Upper lobe of right lung (tissue), 1 donor: ENCODE data around the gene SIL1. TPM values are rescaled to one million over a fixed set of nuclear protein-coding genes. Genes with fewer than 3 reads are reported as not detected.

Experiments used
- ATAC-seq: fragments of 200-7000 bp; cut with Tn5 transposase; one replicate; pipeline ENCODE4 v1.9.1; 2020; ENCODE audit warnings: mild to moderate bottlenecking, moderate library complexity
- DNase-seq: peaks from one replicate; pipeline ENCODE4 v3.0.0-alpha.2; 2020
- H3K27ac ChIP-seq: fragments of 200-600 bp; one replicate; pipeline ENCODE4 v1.8.0; 2022
- H3K27me3 ChIP-seq: fragments of 200-600 bp; one replicate; pipeline ENCODE4 v1.8.0; 2022; ENCODE audit warnings: mild to moderate bottlenecking
- H3K36me3 ChIP-seq: fragments of 200-600 bp; one replicate; pipeline ENCODE4 v1.8.0; 2022
- H3K4me1 ChIP-seq: fragments of 200-600 bp; one replicate; pipeline ENCODE4 v1.8.0; 2022
- H3K4me3 ChIP-seq: fragments of 200-600 bp; one replicate; pipeline ENCODE4 v1.8.0; 2022; ENCODE audit warnings: mild to moderate bottlenecking
- H3K9me3 ChIP-seq: fragments of 200-600 bp; one replicate; pipeline ENCODE4 v1.8.0; 2022
- intact Hi-C: fragments of 100-400 bp; cut with DNase I; formaldehyde crosslinking; loops from one replicate; pipeline ENCODE4 v1.11.0; 2022
- total RNA-seq: library from RNA; stranded (reverse); fragmentation: NEBNext Ultra II Directional; extraction: Animal tissue kit (Norgen Biotek cat#: 25700); gene quantifications from one replicate; pipeline ENCODE4 v1.2.1, GENCODE V29; 2021
- TF ChIP-seq, protein P1 (sequence below): fragments of 200-600 bp; IDR thresholded peaks from one replicate; pipeline ENCODE4 v1.8.0; 2022; ENCODE audit warnings: antibody characterized with exemption
- donor health status: DM: no; HTN: yes; CAD: no; lungs with severe emphysema.

SIL1 gene
- total RNA-seq, 1 donor from 2014 or later, result 56.9 TPM

- TF ChIP-seq, protein P1, sequence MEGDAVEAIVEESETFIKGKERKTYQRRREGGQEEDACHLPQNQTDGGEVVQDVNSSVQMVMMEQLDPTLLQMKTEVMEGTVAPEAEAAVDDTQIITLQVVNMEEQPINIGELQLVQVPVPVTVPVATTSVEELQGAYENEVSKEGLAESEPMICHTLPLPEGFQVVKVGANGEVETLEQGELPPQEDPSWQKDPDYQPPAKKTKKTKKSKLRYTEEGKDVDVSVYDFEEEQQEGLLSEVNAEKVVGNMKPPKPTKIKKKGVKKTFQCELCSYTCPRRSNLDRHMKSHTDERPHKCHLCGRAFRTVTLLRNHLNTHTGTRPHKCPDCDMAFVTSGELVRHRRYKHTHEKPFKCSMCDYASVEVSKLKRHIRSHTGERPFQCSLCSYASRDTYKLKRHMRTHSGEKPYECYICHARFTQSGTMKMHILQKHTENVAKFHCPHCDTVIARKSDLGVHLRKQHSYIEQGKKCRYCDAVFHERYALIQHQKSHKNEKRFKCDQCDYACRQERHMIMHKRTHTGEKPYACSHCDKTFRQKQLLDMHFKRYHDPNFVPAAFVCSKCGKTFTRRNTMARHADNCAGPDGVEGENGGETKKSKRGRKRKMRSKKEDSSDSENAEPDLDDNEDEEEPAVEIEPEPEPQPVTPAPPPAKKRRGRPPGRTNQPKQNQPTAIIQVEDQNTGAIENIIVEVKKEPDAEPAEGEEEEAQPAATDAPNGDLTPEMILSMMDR, result no peak
- Histone ChIP-seq H3K27ac (no peak overlapping the region), H3K27me3 (no peaks in the 10 kb centered on the region), H3K9me3 (no peaks in the 10 kb centered on the region), H3K36me3 (no peaks in the 10 kb centered on the region), H3K4me3 (no peak overlapping the region), H3K4me1 (no peaks in the 10 kb centered on the region)
- intact Hi-C loops, result no loop called here
- no peak for ATAC-seq
- no peak for DNase-seq
Observed at GRCh38 chr5:138999674-139000073, 198.5 kb downstream of the SIL1 start.

- Histone ChIP-seq H3K27me3 (no peaks in the 10 kb centered on the region), H3K27ac (no peak overlapping the region), H3K4me3 (no peak overlapping the region), H3K9me3 (no peaks in the 10 kb centered on the region), H3K4me1 (no peaks in the 10 kb centered on the region), H3K36me3 (no peaks in the 10 kb centered on the region)
- ATAC-seq, result no peak
- intact Hi-C loops, result no loop called here
- TF ChIP-seq, protein P1, result no peak
- no peak for DNase-seq
Observed at GRCh38 chr5:138998521-138998920, 199.6 kb downstream of the SIL1 start.

- no peak for ATAC-seq
- intact Hi-C loops, result no loop called here
- Histone ChIP-seq H3K4me3 (no peak overlapping the region), H3K27ac (no peak overlapping the region), H3K9me3 (no peaks in the 10 kb centered on the region), H3K27me3 (no peaks in the 10 kb centered on the region), H3K4me1 (no peaks in the 10 kb centered on the region), H3K36me3 (no peaks in the 10 kb centered on the region)
- no peak for DNase-seq
- TF ChIP-seq, protein P1, result no peak
Observed at GRCh38 chr5:138996120-138996519, 202.0 kb downstream of the SIL1 start.

GRCh38 chr5:138990986-138991590 lies 207.1 kb downstream of the SIL1 start:
- H3K27me3 ChIP-seq, result no peaks in the 10 kb centered on the region
- no peak for ATAC-seq
- DNase-seq, result no peak
- no peaks in the 10 kb centered on the region for H3K36me3 ChIP-seq
- intact Hi-C loops, result no loop called here
- H3K9me3 ChIP-seq, result no peaks in the 10 kb centered on the region
- TF ChIP-seq, protein P1, result no peak
- no peak overlapping the region for H3K4me3 ChIP-seq
- no peaks in the 10 kb centered on the region for H3K4me1 ChIP-seq
- H3K27ac ChIP-seq, result no peak overlapping the region

- intact Hi-C loops, result no loop called here
Observed at GRCh38 chr5:138989720-138990119, 208.4 kb downstream of the SIL1 start.

More at GRCh38 chr5:138989720-138990119, 208.4 kb downstream of the SIL1 start:
- no peaks in the 10 kb centered on the region for H3K36me3 ChIP-seq
- ATAC-seq (no peak), DNase-seq (no peak)
- TF ChIP-seq, protein P1, result no peak
- no peak overlapping the region for H3K4me3 ChIP-seq
- no peak overlapping the region for H3K27ac ChIP-seq
- no peaks in the 10 kb centered on the region for H3K4me1 ChIP-seq
- no peaks in the 10 kb centered on the region for H3K9me3 ChIP-seq
- no peaks in the 10 kb centered on the region for H3K27me3 ChIP-seq
